GM12878 (cell line): ENCODE measurements around the gene RHBDD3. TPM values are rescaled to one million over a fixed set of nuclear protein-coding genes. Genes with fewer than 3 reads are reported as not detected.

Experiments
- ATAC-seq: fragments of 200-7000 bp; cut with Tn5 transposase; 3 replicates; pipeline ENCODE4 v1.9.1; 2020; ENCODE audit warnings: mild to moderate bottlenecking, moderate library complexity
- BruUV-seq: library from RNA; stranded (reverse); fragments of 400-500 nt; replicated peaks from 2 replicates; lab custom pipeline; 2021; lab: Mats Ljungman, UMichigan
- CTCF ChIA-PET: fragments of 300-600 bp; sonication (Branson Sonifier 250); formaldehyde crosslinking; extraction: SDS; loops from one replicate; lab custom pipeline; 2021; ENCODE audit warnings: inconsistent platforms; lab: Yijun Ruan, JAX
- POLR2A ChIA-PET: fragments of 350-600 bp; formaldehyde crosslinking; extraction: SDS; loops from one replicate; lab custom pipeline; 2021; ENCODE audit warnings: inconsistent platforms; lab: Charles Lee
- RAD21 ChIA-PET: fragments of 300-600 bp; sonication (Branson Sonifier 250); formaldehyde crosslinking; loops from one replicate; lab custom pipeline; 2023; ENCODE audit warnings: antibody characterized with exemption; ENCODE audit not compliant: unreplicated experiment; lab: Charles Lee
- SMC1A ChIA-PET: fragments of 300-600 bp; sonication (Branson Sonifier 250); formaldehyde crosslinking; loops from one replicate; lab custom pipeline; 2023; ENCODE audit not compliant: unreplicated experiment, uncharacterized antibody; lab: Charles Lee
- DNase-seq: peaks from one replicate; pipeline ENCODE4 v3.0.0-alpha.2; 2011; ENCODE audit warnings: low read depth, low spot score
- FAIRE-seq: peaks from 3 replicates; lab custom pipeline; 2011; peaks lifted over from hg19 to GRCh38; lab: Jason Lieb, UNC
- H2AFZ ChIP-seq: 2 replicates; pipeline ENCODE4 v1.6.0; 2011; ENCODE audit warnings: low read depth, low read length, control low read depth; ENCODE audit not compliant: control insufficient read depth
- H3K27ac ChIP-seq: 2 replicates; pipeline ENCODE4 v1.5.1; 2011; ENCODE audit warnings: control low read depth; ENCODE audit not compliant: control insufficient read depth, insufficient read depth
- H3K27me3 ChIP-seq, 2 experiments: replicated peaks in 1 of 2; 2 replicates each; pipeline versions ENCODE4 v1.6.0 to v1.6.1; 2011; ENCODE audit warnings: low read length in 1 of 2; ENCODE audit not compliant: control insufficient read depth in 2 of 2, insufficient read depth in 2 of 2
- H3K36me3 ChIP-seq, 2 experiments: 2 replicates each; pipeline ENCODE4 v1.5.1; 2011; ENCODE audit warnings: low read length in 1 of 2; ENCODE audit not compliant: control insufficient read depth in 2 of 2, insufficient read depth in 2 of 2
- H3K4me1 ChIP-seq: 2 replicates; pipeline ENCODE4 v1.6.1; 2011; ENCODE audit warnings: mild to moderate bottlenecking, low read length, moderate library complexity, mixed read lengths; ENCODE audit not compliant: control insufficient read depth, insufficient read depth
- H3K4me2 ChIP-seq: 2 replicates; pipeline ENCODE4 v1.6.0; 2011; ENCODE audit warnings: control low read depth; ENCODE audit not compliant: control insufficient read depth, insufficient read depth
- H3K4me3 ChIP-seq: fragments of 200-600 bp; sonication (generic); 2 replicates; pipeline ENCODE4 v1.5.1; 2016
- H3K79me2 ChIP-seq: 2 replicates; pipeline ENCODE4 v1.6.0; 2011; ENCODE audit warnings: low read length; ENCODE audit not compliant: control insufficient read depth, insufficient read depth
- H3K9ac ChIP-seq: 2 replicates; pipeline ENCODE4 v1.8.0; 2011; ENCODE audit warnings: low read length, control low read depth, mixed read lengths; ENCODE audit not compliant: control insufficient read depth, insufficient read depth
- H3K9me3 ChIP-seq: replicated peaks from 3 replicates; pipeline ENCODE4 v1.5.1; 2011; ENCODE audit warnings: mild to moderate bottlenecking, low read length; ENCODE audit not compliant: control insufficient read depth, insufficient read depth
- H4K20me1 ChIP-seq: 2 replicates; pipeline ENCODE4 v1.6.0; 2011; ENCODE audit not compliant: control insufficient read depth, insufficient read depth
- BACH1 ChIP-seq: fragments of 450-650 bp; IDR thresholded peaks from 2 replicates; pipeline ENCODE4 v1.6.1; 2017; ENCODE audit warnings: mild to moderate bottlenecking, borderline replicate concordance
- BCL11A ChIP-seq: IDR thresholded peaks from 2 replicates; pipeline ENCODE4 v1.6.1; 2011; ENCODE audit warnings: low read depth, low read length
- BCL3 ChIP-seq: IDR thresholded peaks from 2 replicates; pipeline ENCODE4 v1.6.1; 2011; ENCODE audit warnings: borderline replicate concordance, low read depth, mild to moderate bottlenecking, moderate library complexity, low read length; ENCODE audit not compliant: insufficient read depth, poor library complexity, severe bottlenecking
- CBX5 ChIP-seq: sonication (generic); IDR thresholded peaks from 2 replicates; pipeline ENCODE4 v1.6.1; 2016; ENCODE audit warnings: low read depth, moderate library complexity, mild to moderate bottlenecking, inconsistent platforms
- HDAC6 ChIP-seq: fragments of 200-600 bp; sonication (generic); IDR thresholded peaks from one replicate; pipeline ENCODE4 v1.8.0; 2017; ENCODE audit warnings: antibody characterized with exemption; ENCODE audit not compliant: unreplicated experiment
- PML ChIP-seq: IDR thresholded peaks from 2 replicates; pipeline ENCODE4 v1.6.1; 2012; ENCODE audit warnings: low read length, inconsistent platforms
- POLR2A ChIP-seq: IDR thresholded peaks from 2 replicates; pipeline ENCODE4 v1.6.1; 2011; ENCODE audit warnings: low read depth, mild to moderate bottlenecking, low read length
- POLR2AphosphoS5 ChIP-seq: IDR thresholded peaks from 2 replicates; pipeline ENCODE4 v1.6.1; 2011; ENCODE audit warnings: mild to moderate bottlenecking, low read length, inconsistent platforms
- RFX5 ChIP-seq: IDR thresholded peaks from 2 replicates; pipeline ENCODE4 v1.6.1; 2011; ENCODE audit warnings: low read depth, low read length, improper control_type of control experiment
- ZBED1 ChIP-seq: IDR thresholded peaks from 2 replicates; pipeline ENCODE4 v1.6.1; 2016; ENCODE audit warnings: borderline replicate concordance
- WGBS: methylation state at CpG from one replicate; pipeline ENCODE4 v1.1.6; 2016; ENCODE audit warnings: low lambda C conversion rate; ENCODE audit not compliant: insufficient replicate concordance, insufficient coverage; ENCODE audit errors: missing lambda C conversion rate; 5-methylcytosine and 5-hydroxymethylcytosine counted together
- in situ Hi-C: fragments of 300-500 bp; cut with MboI; formaldehyde crosslinking; loops from 9 replicates; pipeline ENCODE4 v1.14.3; 2018; ENCODE audit warnings: mixed read lengths
- intact Hi-C: fragments of 100-400 bp; cut with micrococcal nuclease; formaldehyde crosslinking; loops from one replicate; pipeline ENCODE4 v1.14.2; 2022; ENCODE audit not compliant: unreplicated experiment
- polyA plus RNA-seq, 11 experiments: library from polyadenylated mRNA; depleted of rRNA in 4 of 11; unstranded in 6 of 11; stranded (reverse) in 5 of 11; fragments of >200 nt; fragmentation: Nextera tagmentation in 4 of 11; fragmentation: Illumina TruSeq in 1 of 11; extraction: Ambion mirVana in 4 of 11; extraction: Trizol in 1 of 11; gene quantifications; 1 replicate in 1 of 11; 2 replicates in 10 of 11; pipeline versions ENCODE4 v1.2.1 to v1.2.3, GENCODE V29; 2011 to 2016; ENCODE audit warnings: inconsistent platforms in 2 of 11, missing spikeins in 2 of 11, low read depth in 1 of 11
- total RNA-seq, 4 experiments: library from RNA; depleted of rRNA in 3 of 4; stranded (reverse); fragments of >200 nt in 3 of 4; fragmentation: Illumina TruSeq in 1 of 4; extraction: Trizol in 1 of 4; gene quantifications; 2 replicates each; pipeline versions ENCODE4 v1.2.1 to v1.2.3, GENCODE V29; 2013 to 2021
- TF ChIP-seq, protein P1 (sequence below): IDR thresholded peaks from 2 replicates; pipeline ENCODE4 v1.6.1; 2012; ENCODE audit warnings: low read length, inconsistent platforms

The RHBDD3 gene
- total and polyA plus RNA-seq, 10 of the 15 experiments (the other 5 are each of a cell fraction or from before 2014, with no cell fraction given), result 0.27 to 41.2 (median 20.1) TPM

DNA sequence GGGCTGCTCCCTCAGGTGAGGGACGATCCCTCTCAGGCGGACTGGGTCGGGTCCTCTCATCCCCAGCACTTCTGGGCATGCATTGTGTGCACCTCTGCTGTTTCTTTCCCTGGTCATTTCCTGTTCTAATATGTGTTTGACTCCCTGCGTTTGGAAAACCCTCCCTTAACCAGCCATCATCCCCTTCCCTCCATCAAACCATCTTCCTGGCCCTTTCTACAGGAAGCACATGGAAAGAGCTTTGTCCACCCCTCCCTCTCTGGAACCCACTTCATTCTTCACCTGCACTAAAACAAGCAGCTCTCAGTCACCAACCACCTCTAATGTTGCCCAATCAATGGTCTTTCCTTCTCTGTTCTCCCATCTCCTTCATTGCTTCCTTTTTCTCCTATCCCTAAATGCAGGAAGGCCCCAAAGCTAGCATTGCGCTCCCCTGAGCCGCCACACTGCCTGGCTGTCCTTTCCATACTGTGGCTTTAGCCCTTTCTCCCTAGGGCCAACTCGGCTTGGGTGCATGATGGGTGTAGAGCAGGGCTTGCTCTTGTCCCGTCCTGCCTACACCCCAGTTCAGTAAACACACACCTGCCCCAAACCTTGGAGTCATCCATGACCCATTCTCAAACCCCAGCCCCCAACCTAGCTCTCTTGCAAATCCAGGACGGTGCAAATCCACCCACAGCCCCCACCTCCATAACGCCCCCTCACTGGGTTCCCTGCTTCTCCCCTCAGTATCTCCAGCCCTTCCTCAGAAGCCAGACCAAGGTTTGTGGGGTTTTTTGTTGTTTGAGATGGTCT, 33.2 kb upstream of the RHBDD3 start:
- Histone ChIP-seq H3K36me3 (peaks cover 29 to 31% of the 10 kb centered on the region in 2 experiments), H3K4me1 (no peaks in the 10 kb centered on the region; the same call in 1 of the 2 replicates), H3K4me2 (no peak overlapping the region), H3K9me3 (no peaks in the 10 kb centered on the region; the same call in 2 of the 3 replicates), H4K20me1 (no peaks in the 10 kb centered on the region), H3K27ac (no peak overlapping the region), H3K79me2 (no peaks in the 10 kb centered on the region), H3K27me3 (peaks cover 2% of the 10 kb centered on the region in 2 experiments; a peak in 2 of 4 replicates), H2AFZ (no peak overlapping the region), H3K4me3 (no peak overlapping the region), H3K9ac (no peak overlapping the region)
- in situ Hi-C loops (no loop called here), intact Hi-C loops (no loop called here)
- TF ChIP-seq, protein P1, sequence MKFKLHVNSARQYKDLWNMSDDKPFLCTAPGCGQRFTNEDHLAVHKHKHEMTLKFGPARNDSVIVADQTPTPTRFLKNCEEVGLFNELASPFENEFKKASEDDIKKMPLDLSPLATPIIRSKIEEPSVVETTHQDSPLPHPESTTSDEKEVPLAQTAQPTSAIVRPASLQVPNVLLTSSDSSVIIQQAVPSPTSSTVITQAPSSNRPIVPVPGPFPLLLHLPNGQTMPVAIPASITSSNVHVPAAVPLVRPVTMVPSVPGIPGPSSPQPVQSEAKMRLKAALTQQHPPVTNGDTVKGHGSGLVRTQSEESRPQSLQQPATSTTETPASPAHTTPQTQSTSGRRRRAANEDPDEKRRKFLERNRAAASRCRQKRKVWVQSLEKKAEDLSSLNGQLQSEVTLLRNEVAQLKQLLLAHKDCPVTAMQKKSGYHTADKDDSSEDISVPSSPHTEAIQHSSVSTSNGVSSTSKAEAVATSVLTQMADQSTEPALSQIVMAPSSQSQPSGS, result peak; percentile 58; the same call in 1 of the 2 replicates
- TF ChIP-seq BACH1 (0 out of 2 replicates have a peak, but pooled peaks have one; percentile 23), BCL3 (peak; percentile 43), POLR2A (peak; percentile 38; the same call in 1 of the 2 replicates), HDAC6 (no peak), PML (peak; percentile 84), RFX5 (no peak), CBX5 (no peak), POLR2AphosphoS5 (peak; percentile 90), ZBED1 (peak; percentile 52; the same call in 1 of the 2 replicates), BCL11A (peak; percentile 13; the same call in 1 of the 2 replicates)
- no peak for FAIRE-seq
- POLR2A ChIA-PET, result no interaction called here
- SMC1A ChIA-PET, result no interaction called here
- CTCF ChIA-PET, result no interaction called here
- no TSS peak for BruUV-seq
- WGBS, result 67% methylated on average over 10 of the region's 10 CpGs
- RAD21 ChIA-PET, result no interaction called here
- DNase-seq, result no peak
- peak; percentile 24 for ATAC-seq
